ENCODE data around the gene SPDYE17. TPM values are rescaled to one million over a fixed set of nuclear protein-coding genes. Genes with fewer than 3 reads are reported as not detected.
"Not testable (repeated sequence)": the region's sequence is repeated elsewhere in the genome, so short reads cannot be mapped to it uniquely, and the experiment has no call there.

SPDYE17 gene, protein sequence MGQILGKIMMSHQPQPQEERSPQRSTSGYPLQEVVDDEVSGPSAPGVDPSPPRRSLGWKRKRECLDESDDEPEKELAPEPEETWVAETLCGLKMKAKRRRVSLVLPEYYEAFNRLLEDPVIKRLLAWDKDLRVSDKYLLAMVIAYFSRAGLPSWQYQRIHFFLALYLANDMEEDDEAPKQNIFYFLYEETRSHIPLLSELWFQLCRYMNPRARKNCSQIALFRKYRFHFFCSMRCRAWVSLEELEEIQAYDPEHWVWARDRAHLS
- polyA plus RNA-seq (2013) = not detected in 2 replicates

DNA sequence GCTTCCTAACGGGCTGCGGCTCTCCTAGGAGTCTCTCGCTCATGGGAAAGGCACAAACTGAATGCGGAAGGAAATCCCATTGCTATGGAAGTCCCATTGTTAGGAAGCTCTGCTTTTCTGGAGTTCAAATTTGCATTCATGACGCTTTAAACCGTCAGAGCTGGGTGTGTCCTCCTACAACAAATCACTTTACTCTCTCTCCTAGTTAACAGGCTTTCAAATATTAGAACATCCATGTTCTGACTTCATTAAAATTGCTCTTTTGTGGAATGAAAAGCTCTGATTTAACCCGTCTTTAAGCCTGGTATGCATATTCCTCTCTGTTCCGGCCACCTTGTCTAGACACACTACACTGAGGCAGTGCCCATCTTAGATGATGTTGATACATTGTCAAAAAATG, at the start of gene SPDYE17:
Gene SPDYE17, minus strand, starts transcription at position 101 of the 400 bp plus-strand sequence. CDS start 1,791 bp downstream, outside the sequence.
- H2BK120ac ChIP-seq (ENCODE audit: insufficient read depth, low read length, poor library complexity); H3K79me2 ChIP-seq (ENCODE audit: control insufficient read depth, insufficient read depth, low read length, poor library complexity); H2BK5ac ChIP-seq (ENCODE audit: low read depth, low read length, poor library complexity); H3K18ac ChIP-seq (ENCODE audit: low read length); H3K14ac ChIP-seq (ENCODE audit: low read length); H3K27me3 ChIP-seq (ENCODE audit: insufficient read depth, low read length); H3K4me3 ChIP-seq (ENCODE audit: low read depth, low read length); H4K91ac ChIP-seq (ENCODE audit: low read depth, low read length); H3K9ac ChIP-seq (ENCODE audit: low read length); H3K4me2 ChIP-seq (ENCODE audit: low read length); H3K23ac ChIP-seq (ENCODE audit: low read length); H3K4me1 ChIP-seq (ENCODE audit: control insufficient read depth in 1 of 2, insufficient read depth in 2 of 2, low read length in 2 of 2); H4K8ac ChIP-seq (ENCODE audit: low read depth, low read length); H2AFZ ChIP-seq (ENCODE audit: insufficient read depth, low read length, poor library complexity); DNase-seq; H3K27ac ChIP-seq (ENCODE audit: low read depth, low read length); H4K12ac ChIP-seq (ENCODE audit: low read depth, low read length); H2AK5ac ChIP-seq (ENCODE audit: low read length); H3K79me1 ChIP-seq (ENCODE audit: low read length); H2BK12ac ChIP-seq (ENCODE audit: low read length); H3K4ac ChIP-seq (ENCODE audit: low read depth, low read length); H3K9me3 ChIP-seq (ENCODE audit: insufficient read depth, low read depth, low read length); H3K36me3 ChIP-seq (ENCODE audit: control insufficient read depth in 1 of 2, insufficient read depth in 2 of 2, low read length in 2 of 2): not testable (repeated sequence)
- WGBS (ENCODE audit: extremely low coverage, insufficient coverage, insufficient read length) = no CpG with 5 or more reads among the region's 8 CpGs

DNA sequence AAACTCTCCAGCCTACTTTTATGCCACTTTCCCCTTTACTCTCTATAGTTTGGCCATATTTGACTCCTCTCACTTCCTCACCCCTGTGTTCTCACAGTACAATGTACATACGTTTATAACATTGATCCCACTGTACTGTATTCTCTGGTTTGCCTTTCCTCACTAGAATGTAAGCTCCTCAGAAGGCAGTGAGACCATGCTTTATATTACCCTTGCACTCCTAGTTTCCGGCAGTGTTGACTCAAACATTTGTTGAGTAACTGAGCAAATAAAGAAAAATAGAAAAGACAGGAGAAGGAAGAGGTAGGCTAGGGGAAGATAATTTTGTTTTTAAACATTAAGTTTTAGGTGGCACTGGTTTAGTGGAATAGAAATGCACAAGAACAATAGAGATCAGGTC, 48.1 kb upstream of the SPDYE17 start:
- H3K79me2 ChIP-seq (ENCODE audit: control insufficient read depth, insufficient read depth, low read length, poor library complexity); H3K4ac ChIP-seq (ENCODE audit: low read depth, low read length); DNase-seq; H3K9me3 ChIP-seq (ENCODE audit: insufficient read depth, low read depth, low read length); H4K8ac ChIP-seq (ENCODE audit: low read depth, low read length); H3K18ac ChIP-seq (ENCODE audit: low read length); H3K27me3 ChIP-seq (ENCODE audit: insufficient read depth, low read length); H3K27ac ChIP-seq (ENCODE audit: low read depth, low read length); H3K9ac ChIP-seq (ENCODE audit: low read length); H2BK5ac ChIP-seq (ENCODE audit: low read depth, low read length, poor library complexity); H3K14ac ChIP-seq (ENCODE audit: low read length); H4K12ac ChIP-seq (ENCODE audit: low read depth, low read length); H3K23ac ChIP-seq (ENCODE audit: low read length); H2BK12ac ChIP-seq (ENCODE audit: low read length); H3K36me3 ChIP-seq (ENCODE audit: control insufficient read depth in 1 of 2, insufficient read depth in 2 of 2, low read length in 2 of 2); H2AK5ac ChIP-seq (ENCODE audit: low read length); H4K91ac ChIP-seq (ENCODE audit: low read depth, low read length); H2AFZ ChIP-seq (ENCODE audit: insufficient read depth, low read length, poor library complexity); H3K4me3 ChIP-seq (ENCODE audit: low read depth, low read length); H2BK120ac ChIP-seq (ENCODE audit: insufficient read depth, low read length, poor library complexity); H3K4me2 ChIP-seq (ENCODE audit: low read length); H3K79me1 ChIP-seq (ENCODE audit: low read length); H3K4me1 ChIP-seq (ENCODE audit: control insufficient read depth in 1 of 2, insufficient read depth in 2 of 2, low read length in 2 of 2): not testable (repeated sequence)
- no CpG with 5 or more reads among the region's 2 CpGs for WGBS (ENCODE audit: extremely low coverage, insufficient coverage, insufficient read length)

DNA sequence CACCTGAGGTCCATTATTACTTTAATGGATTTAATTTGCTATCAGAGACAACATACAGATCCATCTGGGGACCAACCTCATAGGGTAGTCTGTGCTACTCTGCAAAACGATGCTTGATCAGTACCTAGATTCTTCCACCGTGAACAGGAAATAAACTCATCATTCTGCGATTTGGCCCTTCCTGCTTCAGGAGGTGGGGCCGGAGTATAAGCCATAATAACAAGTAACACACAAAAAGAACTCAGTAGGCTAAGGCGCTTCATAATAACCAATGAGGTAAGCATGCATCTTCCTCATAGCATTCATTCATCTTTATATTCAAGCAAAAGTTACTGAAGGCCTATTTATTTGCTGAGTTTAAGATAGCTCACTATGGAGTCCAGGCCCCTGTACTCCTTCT, 47.5 kb upstream of the SPDYE17 start:
- not testable (repeated sequence) for H3K79me1 ChIP-seq (ENCODE audit: low read length); H4K91ac ChIP-seq (ENCODE audit: low read depth, low read length); H2BK120ac ChIP-seq (ENCODE audit: insufficient read depth, low read length, poor library complexity); H3K4ac ChIP-seq (ENCODE audit: low read depth, low read length); H3K4me3 ChIP-seq (ENCODE audit: low read depth, low read length); H2AFZ ChIP-seq (ENCODE audit: insufficient read depth, low read length, poor library complexity); H3K4me2 ChIP-seq (ENCODE audit: low read length); H2BK12ac ChIP-seq (ENCODE audit: low read length); DNase-seq; H3K14ac ChIP-seq (ENCODE audit: low read length); H3K9me3 ChIP-seq (ENCODE audit: insufficient read depth, low read depth, low read length); H2BK5ac ChIP-seq (ENCODE audit: low read depth, low read length, poor library complexity); H4K8ac ChIP-seq (ENCODE audit: low read depth, low read length); H3K4me1 ChIP-seq (ENCODE audit: control insufficient read depth in 1 of 2, insufficient read depth in 2 of 2, low read length in 2 of 2); H2AK5ac ChIP-seq (ENCODE audit: low read length); H3K79me2 ChIP-seq (ENCODE audit: control insufficient read depth, insufficient read depth, low read length, poor library complexity); H3K36me3 ChIP-seq (ENCODE audit: control insufficient read depth in 1 of 2, insufficient read depth in 2 of 2, low read length in 2 of 2); H4K12ac ChIP-seq (ENCODE audit: low read depth, low read length); H3K18ac ChIP-seq (ENCODE audit: low read length); H3K27ac ChIP-seq (ENCODE audit: low read depth, low read length); H3K23ac ChIP-seq (ENCODE audit: low read length); H3K9ac ChIP-seq (ENCODE audit: low read length); H3K27me3 ChIP-seq (ENCODE audit: insufficient read depth, low read length)
- no CpG with 5 or more reads among the region's 5 CpGs for WGBS (ENCODE audit: extremely low coverage, insufficient coverage, insufficient read length)

DNA sequence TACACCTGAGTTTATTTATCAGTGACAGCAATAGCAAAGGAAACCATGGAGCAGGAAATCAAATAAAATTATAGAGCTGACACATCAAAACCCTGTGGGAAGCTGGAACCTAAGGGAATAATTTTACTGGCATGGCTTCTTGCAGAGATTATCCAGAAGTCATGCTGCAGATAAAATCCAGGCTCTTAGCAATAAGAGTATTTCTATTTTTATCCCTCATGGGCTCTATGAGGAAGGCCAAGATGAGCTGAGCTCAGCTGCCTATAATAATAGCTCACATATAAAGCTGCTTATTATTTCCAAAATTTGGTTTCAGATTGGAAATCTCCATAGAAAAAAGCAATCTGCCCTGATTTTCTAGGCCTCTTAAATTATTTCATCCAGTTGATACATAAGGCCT, 47.0 kb upstream of the SPDYE17 start:
- not testable (repeated sequence) for H3K9ac ChIP-seq (ENCODE audit: low read length); H4K91ac ChIP-seq (ENCODE audit: low read depth, low read length); H3K27me3 ChIP-seq (ENCODE audit: insufficient read depth, low read length); H3K27ac ChIP-seq (ENCODE audit: low read depth, low read length); H3K23ac ChIP-seq (ENCODE audit: low read length); H3K79me1 ChIP-seq (ENCODE audit: low read length); H4K12ac ChIP-seq (ENCODE audit: low read depth, low read length); H2AFZ ChIP-seq (ENCODE audit: insufficient read depth, low read length, poor library complexity); H2BK120ac ChIP-seq (ENCODE audit: insufficient read depth, low read length, poor library complexity); H3K4me1 ChIP-seq (ENCODE audit: control insufficient read depth in 1 of 2, insufficient read depth in 2 of 2, low read length in 2 of 2); H2BK12ac ChIP-seq (ENCODE audit: low read length); H4K8ac ChIP-seq (ENCODE audit: low read depth, low read length); H3K36me3 ChIP-seq (ENCODE audit: control insufficient read depth in 1 of 2, insufficient read depth in 2 of 2, low read length in 2 of 2); H3K79me2 ChIP-seq (ENCODE audit: control insufficient read depth, insufficient read depth, low read length, poor library complexity); H3K4ac ChIP-seq (ENCODE audit: low read depth, low read length); H3K4me3 ChIP-seq (ENCODE audit: low read depth, low read length); DNase-seq; H2AK5ac ChIP-seq (ENCODE audit: low read length); H3K14ac ChIP-seq (ENCODE audit: low read length); H2BK5ac ChIP-seq (ENCODE audit: low read depth, low read length, poor library complexity); H3K18ac ChIP-seq (ENCODE audit: low read length); H3K9me3 ChIP-seq (ENCODE audit: insufficient read depth, low read depth, low read length); H3K4me2 ChIP-seq (ENCODE audit: low read length)

Data from trophoblast cell (in vitro differentiated cells and primary cell).